Neural progenitor cell (in vitro differentiated cells): Measurements from ENCODE around the gene HERC3. TPM values are rescaled to one million over a fixed set of nuclear protein-coding genes. Genes with fewer than 3 reads are reported as not detected.

Experiments
- DNase-seq: peaks from one replicate; pipeline ENCODE4 v3.0.0-alpha.2; 2016; ENCODE audit warnings: low spot score
- H2AFZ ChIP-seq: fragments of 200-600 bp; sonication (generic); replicated peaks from 2 replicates; pipeline ENCODE4 v1.6.1; 2016; ENCODE audit warnings: antibody characterized with exemption
- H3F3A ChIP-seq: fragments of 200-600 bp; sonication (generic); 2 replicates; pipeline ENCODE4 v1.6.1; 2016; ENCODE audit warnings: antibody characterized with exemption, low read depth
- H3K27ac ChIP-seq: fragments of 200-600 bp; sonication (generic); 2 replicates; pipeline ENCODE4 v1.5.1; 2016; ENCODE audit warnings: mild to moderate bottlenecking
- H3K27me3 ChIP-seq: fragments of 200-600 bp; sonication (generic); 2 replicates; pipeline ENCODE4 v1.6.1; 2016; ENCODE audit warnings: mild to moderate bottlenecking, moderate library complexity
- H3K36me3 ChIP-seq: fragments of 200-600 bp; sonication (generic); 2 replicates; pipeline ENCODE4 v1.5.1; 2016
- H3K4me1 ChIP-seq: fragments of 200-600 bp; sonication (generic); 2 replicates; pipeline ENCODE4 v1.6.1; 2016; ENCODE audit warnings: mixed run types
- H3K4me2 ChIP-seq: fragments of 200-600 bp; sonication (generic); 2 replicates; pipeline ENCODE4 v1.6.1; 2016
- H3K4me3 ChIP-seq: fragments of 200-600 bp; sonication (generic); 2 replicates; pipeline ENCODE4 v1.5.1; 2016
- H3K79me2 ChIP-seq: fragments of 200-600 bp; sonication (generic); 2 replicates; pipeline ENCODE4 v1.6.1; 2016; ENCODE audit warnings: low read depth
- H3K9ac ChIP-seq: fragments of 200-600 bp; sonication (generic); 2 replicates; pipeline ENCODE4 v1.6.1; 2016
- H3K9me3 ChIP-seq: fragments of 200-600 bp; sonication (generic); 2 replicates; pipeline ENCODE4 v1.5.1; 2016; ENCODE audit warnings: low read depth
- H4K20me1 ChIP-seq: fragments of 200-600 bp; sonication (generic); 2 replicates; pipeline ENCODE4 v1.6.1; 2016; ENCODE audit warnings: low read depth
- H3K27ac Mint-ChIP-seq: 3 replicates; pipeline ENCODE4 v1.8.0; 2021; ENCODE audit warnings: mixed read lengths
- H3K27me3 Mint-ChIP-seq: 2 replicates; pipeline ENCODE4 v1.8.0; 2022; ENCODE audit warnings: low read depth, mild to moderate bottlenecking, inconsistent platforms, moderate library complexity, mixed read lengths; ENCODE audit not compliant: insufficient read depth
- H3K36me3 Mint-ChIP-seq: 3 replicates; pipeline ENCODE4 v1.8.0; 2021; ENCODE audit warnings: mixed read lengths
- H3K4me1 Mint-ChIP-seq: 3 replicates; pipeline ENCODE4 v1.8.0; 2021; ENCODE audit warnings: mixed read lengths
- H3K4me3 Mint-ChIP-seq: 3 replicates; pipeline ENCODE4 v1.8.0; 2021; ENCODE audit warnings: mild to moderate bottlenecking, moderate library complexity, mixed read lengths
- H3K9me3 Mint-ChIP-seq: 3 replicates; pipeline ENCODE4 v1.8.0; 2020; ENCODE audit warnings: mixed read lengths
- EZH2 ChIP-seq: fragments of 200-600 bp; sonication (generic); IDR thresholded peaks from 2 replicates; pipeline ENCODE4 v1.6.1; 2017; ENCODE audit warnings: antibody characterized with exemption, mild to moderate bottlenecking, moderate library complexity
- EZH2phosphoT487 ChIP-seq: fragments of 200-600 bp; sonication (generic); IDR thresholded peaks from 2 replicates; pipeline ENCODE4 v1.6.1; 2017; ENCODE audit warnings: antibody characterized with exemption
- total RNA-seq: library from RNA; depleted of rRNA; stranded (reverse); fragments of >200 nt; gene quantifications from 2 replicates; pipeline ENCODE4 v1.2.3, GENCODE V29; 2015; ENCODE audit warnings: low replicate concordance
- TF ChIP-seq, protein P1 (sequence below): fragments of 200-600 bp; sonication (generic); IDR thresholded peaks from 2 replicates; pipeline ENCODE4 v1.5.1; 2017; ENCODE audit warnings: antibody characterized with exemption, mild to moderate bottlenecking

Gene HERC3
- total RNA-seq, 1 donor from 2014 or later: 4.1 TPM

DNA sequence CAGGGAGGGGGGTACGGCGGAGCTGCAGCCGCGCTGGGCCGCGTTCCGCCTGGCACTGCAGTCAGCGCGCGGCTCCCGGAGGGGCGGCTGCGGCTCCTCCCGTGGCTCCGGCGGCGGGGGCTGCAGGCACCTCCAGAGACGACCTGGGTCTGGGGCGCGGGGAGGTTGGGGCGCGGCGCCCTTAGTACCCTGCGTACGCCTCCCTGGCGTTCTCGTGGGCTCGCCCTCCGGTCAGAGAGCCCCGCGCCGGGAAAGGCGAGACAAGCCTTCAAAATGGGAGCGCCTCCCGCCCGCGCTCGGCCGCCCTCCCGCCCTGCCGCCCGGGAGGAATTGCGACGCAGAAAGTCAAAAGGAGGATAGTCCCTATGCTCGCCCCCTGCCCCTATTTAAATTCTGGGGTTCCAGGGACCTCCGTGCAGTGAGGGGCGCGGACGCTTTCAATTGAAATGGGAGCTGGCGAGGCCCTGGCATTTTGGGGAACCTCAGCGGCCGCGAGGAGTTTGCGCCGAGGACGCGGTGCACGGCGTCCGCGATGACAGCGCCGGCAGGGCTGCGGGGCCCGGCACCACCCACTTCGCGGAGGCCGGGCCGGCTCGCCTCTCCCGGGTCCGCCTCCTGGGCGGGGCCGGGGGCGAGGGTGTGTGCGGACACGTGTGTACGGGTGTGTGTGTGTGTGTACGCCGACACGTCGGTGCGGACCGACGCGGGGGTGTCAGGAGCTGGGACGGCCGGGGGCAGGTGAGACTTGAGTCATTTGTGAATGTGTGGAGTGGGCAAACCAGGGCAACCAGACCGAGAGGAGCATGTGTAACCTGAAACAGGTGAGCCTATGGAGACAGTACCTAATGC is 544 bp downstream of the HERC3 start:
- Mint-ChIP-seq H3K4me1 (peaks cover 12% of the 10 kb centered on the region), H3K27me3 (peaks cover 19% of the 10 kb centered on the region), H3K9me3 (no peaks in the 10 kb centered on the region), H3K27ac (no peak overlapping the region), H3K36me3 (no peaks in the 10 kb centered on the region), H3K4me3 (peak overlapping the region; percentile 92)
- Histone ChIP-seq H3K4me3 (peak overlapping the region; percentile 60), H3K9ac (no peak overlapping the region), H3K27ac (no peak overlapping the region), H2AFZ (peak overlapping the region; percentile 86), H4K20me1 (no peaks in the 10 kb centered on the region), H3K27me3 (peaks cover 51% of the 10 kb centered on the region), H3K9me3 (no peaks in the 10 kb centered on the region), H3K36me3 (no peaks in the 10 kb centered on the region), H3F3A (peaks cover 27% of the 10 kb centered on the region), H3K4me2 (peak overlapping the region; percentile 91), H3K4me1 (peaks cover 7% of the 10 kb centered on the region), H3K79me2 (no peaks in the 10 kb centered on the region)
- DNase-seq: peak; percentile 78
- TF ChIP-seq EZH2phosphoT487: no peak
- TF ChIP-seq EZH2: peak; percentile 74

DNA sequence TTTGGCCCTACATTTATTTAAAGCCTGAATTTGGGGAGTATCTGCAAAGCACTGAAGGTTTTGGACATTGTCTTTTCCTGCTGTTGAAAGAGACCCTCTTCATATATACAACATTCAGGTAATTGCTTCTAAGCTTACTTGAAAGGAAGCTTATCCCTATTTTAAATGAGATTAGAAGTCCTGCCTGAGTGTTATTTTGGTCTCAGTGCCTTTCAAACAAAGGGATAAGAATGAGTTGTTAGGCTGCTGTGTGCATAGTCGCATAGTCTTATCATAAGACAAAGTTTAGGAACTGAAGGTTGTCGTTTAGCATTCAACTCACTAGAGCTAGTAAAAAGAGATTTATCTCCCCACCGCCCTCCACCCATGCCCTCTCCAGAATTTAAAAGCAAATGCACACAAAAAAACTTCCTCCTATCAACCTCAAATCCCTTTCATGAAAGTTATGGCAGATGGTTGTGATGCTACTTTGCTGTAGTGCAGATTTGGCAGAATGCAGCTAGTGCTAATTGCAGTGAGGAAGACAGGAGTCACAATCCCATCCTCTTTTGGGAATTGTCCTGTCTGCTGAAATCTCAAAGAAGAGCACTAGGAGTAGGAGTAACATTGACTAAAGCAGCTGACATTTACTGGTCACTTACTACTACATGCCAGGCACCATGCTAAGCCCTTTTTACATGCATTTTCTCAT is 5.8 kb downstream of the HERC3 start:
- H3K9me3 Mint-ChIP-seq: no peaks in the 10 kb centered on the region
- H3K9ac ChIP-seq: no peak overlapping the region
- peak; percentile 36 for DNase-seq
- no peaks in the 10 kb centered on the region for H3K36me3 ChIP-seq
- no peak overlapping the region for H3K27ac ChIP-seq
- H3K79me2 ChIP-seq: no peaks in the 10 kb centered on the region
- no peak overlapping the region for H3K4me3 Mint-ChIP-seq
- H4K20me1 ChIP-seq: no peaks in the 10 kb centered on the region
- no peaks in the 10 kb centered on the region for H3K9me3 ChIP-seq
- peaks cover 10% of the 10 kb centered on the region for H3K27me3 Mint-ChIP-seq
- peaks cover 16% of the 10 kb centered on the region for H3K27me3 ChIP-seq
- H3K27ac Mint-ChIP-seq: no peak overlapping the region
- H3K36me3 Mint-ChIP-seq: no peaks in the 10 kb centered on the region
- peaks cover 28% of the 10 kb centered on the region for H3K4me1 ChIP-seq
- H2AFZ ChIP-seq: no peak overlapping the region
- H3F3A ChIP-seq: peaks cover 28% of the 10 kb centered on the region
- peaks cover 17% of the 10 kb centered on the region for H3K4me1 Mint-ChIP-seq
- TF ChIP-seq EZH2phosphoT487 (peak; percentile 62), EZH2 (no peak)
- TF ChIP-seq, protein P1, sequence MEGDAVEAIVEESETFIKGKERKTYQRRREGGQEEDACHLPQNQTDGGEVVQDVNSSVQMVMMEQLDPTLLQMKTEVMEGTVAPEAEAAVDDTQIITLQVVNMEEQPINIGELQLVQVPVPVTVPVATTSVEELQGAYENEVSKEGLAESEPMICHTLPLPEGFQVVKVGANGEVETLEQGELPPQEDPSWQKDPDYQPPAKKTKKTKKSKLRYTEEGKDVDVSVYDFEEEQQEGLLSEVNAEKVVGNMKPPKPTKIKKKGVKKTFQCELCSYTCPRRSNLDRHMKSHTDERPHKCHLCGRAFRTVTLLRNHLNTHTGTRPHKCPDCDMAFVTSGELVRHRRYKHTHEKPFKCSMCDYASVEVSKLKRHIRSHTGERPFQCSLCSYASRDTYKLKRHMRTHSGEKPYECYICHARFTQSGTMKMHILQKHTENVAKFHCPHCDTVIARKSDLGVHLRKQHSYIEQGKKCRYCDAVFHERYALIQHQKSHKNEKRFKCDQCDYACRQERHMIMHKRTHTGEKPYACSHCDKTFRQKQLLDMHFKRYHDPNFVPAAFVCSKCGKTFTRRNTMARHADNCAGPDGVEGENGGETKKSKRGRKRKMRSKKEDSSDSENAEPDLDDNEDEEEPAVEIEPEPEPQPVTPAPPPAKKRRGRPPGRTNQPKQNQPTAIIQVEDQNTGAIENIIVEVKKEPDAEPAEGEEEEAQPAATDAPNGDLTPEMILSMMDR: no peak
- peak overlapping the region; percentile 66 for H3K4me2 ChIP-seq
- H3K4me3 ChIP-seq: no peak overlapping the region

DNA sequence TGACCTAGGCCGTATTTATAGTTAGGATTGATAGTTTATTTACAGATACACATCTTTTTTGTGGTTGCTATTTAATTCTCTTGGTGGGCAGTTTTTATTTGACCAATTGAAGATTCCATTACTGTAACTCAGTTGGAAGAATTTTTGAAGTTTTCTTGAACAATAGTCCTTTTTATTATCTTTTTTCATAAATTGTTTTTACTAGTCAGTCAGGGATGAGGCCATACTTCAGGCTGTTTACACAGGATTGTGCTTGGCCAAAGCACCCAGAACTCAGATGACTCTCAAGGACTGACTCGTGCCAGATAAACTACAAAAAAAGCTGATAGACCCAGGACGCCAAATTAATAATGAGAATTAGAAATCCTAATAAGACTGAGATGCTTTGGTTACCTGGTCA is 7.0 kb downstream of the HERC3 start:
- Mint-ChIP-seq H3K27ac (no peak overlapping the region), H3K4me3 (no peak overlapping the region), H3K9me3 (no peaks in the 10 kb centered on the region), H3K27me3 (peaks cover 5% of the 10 kb centered on the region), H3K4me1 (peaks cover 13% of the 10 kb centered on the region), H3K36me3 (no peaks in the 10 kb centered on the region)
- TF ChIP-seq EZH2phosphoT487 (no peak), EZH2 (no peak)
- TF ChIP-seq, protein P1: no peak
- Histone ChIP-seq H3K36me3 (no peaks in the 10 kb centered on the region), H3K4me1 (peaks cover 28% of the 10 kb centered on the region), H3K27me3 (peaks cover 5% of the 10 kb centered on the region), H3K27ac (no peak overlapping the region), H3K4me3 (no peak overlapping the region), H3F3A (peaks cover 21% of the 10 kb centered on the region), H3K79me2 (no peaks in the 10 kb centered on the region), H4K20me1 (no peaks in the 10 kb centered on the region), H3K9ac (no peak overlapping the region), H3K9me3 (no peaks in the 10 kb centered on the region), H3K4me2 (no peak overlapping the region), H2AFZ (no peak overlapping the region)
- DNase-seq: no peak
